Stimulated activated CD4-positive, alpha-beta T cell treated with anti-CD3 and anti-CD28 coated beads, Interleukin-2, amount 100 ng/mL, for 24 hours (primary cell): Measurements from ENCODE around the gene CAMK1D.
"Not testable (repeated sequence)": the region's sequence is repeated elsewhere in the genome, so short reads cannot be mapped to it uniquely, and the experiment has no call there.

Source experiments
- DNase-seq, 2 donors: peaks; one replicate each; pipeline ENCODE4 v3.0.0-alpha.2; 2020

Gene CAMK1D

GRCh38 chr10:12431151-12432101 is 82.1 kb downstream of the CAMK1D start:
- no peak for DNase-seq

GRCh38 chr10:12432402-12433189 is 83.2 kb downstream of the CAMK1D start:
- DNase-seq: no peak

- DNase-seq: no peak
Measured at GRCh38 chr10:12434277-12434676, 84.9 kb downstream of the CAMK1D start.

- DNase-seq: not testable (repeated sequence)
Measured at GRCh38 chr10:12434677-12435076, 85.3 kb downstream of the CAMK1D start.

GRCh38 chr10:12435348-12435747 is 86.0 kb downstream of the CAMK1D start:
- no peak for DNase-seq

GRCh38 chr10:12438919-12439692 is 89.8 kb downstream of the CAMK1D start:
- no peak for DNase-seq

- DNase-seq: not testable (repeated sequence)
Measured at GRCh38 chr10:12439767-12440166, 90.4 kb downstream of the CAMK1D start.

- no peak for DNase-seq
Measured at GRCh38 chr10:12443026-12443425, 93.7 kb downstream of the CAMK1D start.

- DNase-seq: no peak
Measured at GRCh38 chr10:12444981-12445700, 95.8 kb downstream of the CAMK1D start.

- no peak for DNase-seq
Measured at GRCh38 chr10:12445701-12446334, 96.5 kb downstream of the CAMK1D start.

GRCh38 chr10:12448340-12448728 is 99.0 kb downstream of the CAMK1D start:
- DNase-seq: no peak

GRCh38 chr10:12448729-12449391 is 99.5 kb downstream of the CAMK1D start:
- DNase-seq: peak; percentile 66 to 73

GRCh38 chr10:12455318-12455717 is 106.0 kb downstream of the CAMK1D start:
- DNase-seq: no peak

GRCh38 chr10:12455766-12456165 is 106.4 kb downstream of the CAMK1D start:
- DNase-seq: no peak

GRCh38 chr10:12459340-12459739 is 110.0 kb downstream of the CAMK1D start:
- no peak for DNase-seq

GRCh38 chr10:12459762-12460161 is 110.4 kb downstream of the CAMK1D start:
- no peak for DNase-seq

- no peak for DNase-seq
Measured at GRCh38 chr10:12463459-12463838, 114.1 kb downstream of the CAMK1D start.

GRCh38 chr10:12465385-12466136 is 116.2 kb downstream of the CAMK1D start:
- no peak for DNase-seq

- no peak for DNase-seq
Measured at GRCh38 chr10:12466704-12467305, 117.5 kb downstream of the CAMK1D start.

GRCh38 chr10:12469345-12469744 is 120.0 kb downstream of the CAMK1D start:
- DNase-seq: no peak
